Measurements from ENCODE around the gene CDK5R2.
"Not testable (repeated sequence)": the region's sequence is repeated elsewhere in the genome, so short reads cannot be mapped to it uniquely, and the experiment has no call there.

CDK5R2 gene

DNA sequence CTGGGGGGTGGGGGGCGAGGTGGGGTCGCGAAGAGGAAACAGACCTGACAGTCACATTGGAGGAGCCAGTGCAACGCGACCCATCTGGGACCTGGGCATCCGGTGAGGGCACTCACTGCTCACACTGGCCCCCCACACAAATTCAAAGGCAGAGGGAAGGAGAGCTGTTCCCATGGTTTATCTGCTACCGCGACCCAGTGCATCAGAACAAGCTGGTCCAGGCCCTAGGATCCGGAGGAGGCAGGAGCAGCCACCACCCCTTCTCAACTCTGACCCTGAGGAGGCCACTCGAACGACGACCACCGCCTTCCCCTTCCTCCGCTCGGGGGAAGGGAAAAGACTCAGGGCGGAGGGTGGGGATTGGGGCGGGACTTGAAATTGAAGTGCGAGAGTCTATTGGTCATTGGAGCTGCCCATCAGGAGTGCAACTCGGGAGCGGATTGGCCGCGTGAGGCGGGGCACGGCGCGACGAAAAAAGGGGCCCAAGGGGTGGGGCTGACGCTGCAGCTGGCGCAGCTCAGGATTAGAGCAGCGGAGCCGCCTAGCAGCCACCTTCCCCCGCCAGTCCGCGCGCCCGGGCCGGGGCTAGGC, at the start of gene CDK5R2:
Gene CDK5R2 (plus strand): TSS at position 526 of the 591 bp plus-strand sequence. CDS start 155 bp downstream, outside the sequence.
- peak; percentile 83 for DNase-seq (ENCODE audit: low read depth)

DNA sequence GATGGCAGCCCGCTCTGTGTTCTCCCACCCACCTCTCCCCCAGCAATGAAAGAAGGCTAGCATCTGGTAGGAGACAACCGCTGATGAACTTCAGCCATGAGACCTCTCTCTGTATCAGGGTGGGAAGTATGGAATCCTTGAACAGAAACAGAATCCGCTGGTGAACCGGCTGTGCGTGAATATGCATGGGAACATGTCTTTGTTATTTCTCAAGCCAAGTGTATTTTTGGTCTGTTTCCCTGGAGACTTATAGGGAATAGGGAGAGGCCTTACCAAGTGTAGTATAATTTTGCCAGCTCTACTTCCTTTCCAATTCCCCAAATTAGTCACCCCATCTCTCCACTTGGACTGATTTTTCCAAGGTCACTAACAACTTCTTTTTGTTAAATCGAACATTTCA, 48.7 kb upstream of the CDK5R2 start:
- DNase-seq (ENCODE audit: low read depth) = no peak

DNA sequence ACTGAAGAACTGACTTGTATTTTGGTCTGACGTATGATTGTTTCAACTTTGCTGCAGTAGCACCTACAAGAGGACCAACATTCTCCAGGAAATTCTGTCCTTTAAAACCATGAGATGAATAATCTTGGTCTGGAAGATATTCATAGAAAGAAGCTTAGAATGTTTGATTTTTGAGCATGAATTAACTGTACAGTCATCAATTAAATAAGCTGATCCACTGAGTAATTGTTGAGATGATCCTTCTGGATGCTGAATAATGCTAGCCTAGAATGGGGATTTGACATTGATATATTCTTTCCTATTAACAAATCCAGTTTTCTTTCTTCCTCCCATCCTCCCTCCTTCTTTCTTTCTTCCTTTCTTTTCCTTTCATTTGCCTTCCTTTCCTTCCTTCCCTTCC, 39.0 kb upstream of the CDK5R2 start:
- no peak for DNase-seq (ENCODE audit: low read depth)

DNA sequence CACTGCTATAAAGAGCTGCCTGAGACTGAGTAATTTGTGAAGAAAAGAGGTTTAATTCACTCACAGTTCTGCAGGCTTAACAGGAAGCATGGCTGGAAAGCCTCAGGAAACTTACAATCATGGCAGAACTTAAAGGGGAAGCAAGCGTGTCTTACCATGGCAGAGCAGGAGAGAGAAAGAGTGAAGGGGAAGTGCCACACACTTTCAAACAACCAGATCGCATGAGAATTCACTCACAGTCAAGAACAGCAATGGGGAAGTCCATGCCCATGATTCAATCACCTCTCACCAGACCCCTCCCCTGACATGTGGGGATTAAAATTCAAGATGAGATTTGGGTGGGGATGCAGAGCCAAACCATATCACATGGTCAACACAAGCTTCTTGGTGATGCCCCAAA, 34.7 kb upstream of the CDK5R2 start:
- DNase-seq (ENCODE audit: low read depth) = no peak

DNA sequence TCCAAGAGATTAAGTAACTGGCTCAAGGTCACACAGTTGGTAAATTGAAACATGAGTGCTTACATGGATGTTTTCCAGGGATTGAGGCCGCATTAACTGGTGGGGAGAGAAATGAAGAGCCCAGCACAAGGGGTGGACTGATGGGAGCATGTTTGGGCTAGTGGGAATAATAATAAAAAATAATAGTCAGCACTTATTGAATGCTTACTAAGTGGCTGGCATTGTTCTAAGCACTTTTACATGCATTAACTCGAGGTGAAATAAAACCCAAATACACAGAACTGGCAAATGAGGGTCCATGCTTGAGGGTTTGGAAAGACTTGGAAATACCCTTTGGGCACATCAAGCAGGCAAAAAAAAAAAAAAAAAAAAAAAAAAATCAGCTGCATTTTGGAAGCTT, 34.0 kb upstream of the CDK5R2 start:
- no peak for DNase-seq (ENCODE audit: low read depth)

DNA sequence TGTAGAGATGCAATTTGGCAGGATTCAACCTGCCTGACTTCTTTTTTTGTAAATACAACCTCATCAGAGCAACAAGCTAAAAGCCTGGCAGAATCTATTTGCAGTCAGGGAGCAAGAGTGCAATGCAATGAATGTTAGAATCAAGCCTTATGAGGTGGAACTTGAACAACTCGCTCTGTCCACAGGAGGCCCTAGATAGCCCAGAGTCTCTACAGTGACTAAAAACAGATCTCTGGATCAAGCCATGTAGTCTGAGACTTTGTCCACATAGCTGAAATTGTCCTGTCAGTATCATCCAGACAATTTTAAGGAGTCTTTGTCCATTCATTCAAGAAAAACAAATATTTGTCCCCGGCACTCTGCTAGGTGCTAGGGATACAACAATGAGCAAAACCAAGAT, 32.0 kb upstream of the CDK5R2 start:
- DNase-seq (ENCODE audit: low read depth) = no peak

DNA sequence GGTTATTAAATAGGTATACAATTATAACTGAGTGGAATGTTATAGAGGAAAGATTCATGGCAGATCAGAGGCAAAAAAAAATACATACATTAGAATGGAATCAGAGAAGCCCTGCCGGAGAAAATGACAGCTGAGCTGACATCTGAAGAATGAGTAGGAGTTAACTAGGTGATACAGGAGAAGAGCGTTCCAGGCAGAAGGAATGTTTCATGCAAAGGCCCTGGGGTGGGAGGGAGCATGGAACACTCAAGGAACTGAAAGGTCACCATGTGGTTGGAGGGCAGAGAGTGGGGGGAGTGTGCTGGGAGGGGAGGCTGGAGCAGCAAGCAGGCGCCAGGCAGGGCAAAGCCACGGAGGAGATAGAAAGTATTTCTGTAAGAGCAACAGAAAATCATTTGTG, 31.6 kb upstream of the CDK5R2 start:
- no peak for DNase-seq (ENCODE audit: low read depth)

DNA sequence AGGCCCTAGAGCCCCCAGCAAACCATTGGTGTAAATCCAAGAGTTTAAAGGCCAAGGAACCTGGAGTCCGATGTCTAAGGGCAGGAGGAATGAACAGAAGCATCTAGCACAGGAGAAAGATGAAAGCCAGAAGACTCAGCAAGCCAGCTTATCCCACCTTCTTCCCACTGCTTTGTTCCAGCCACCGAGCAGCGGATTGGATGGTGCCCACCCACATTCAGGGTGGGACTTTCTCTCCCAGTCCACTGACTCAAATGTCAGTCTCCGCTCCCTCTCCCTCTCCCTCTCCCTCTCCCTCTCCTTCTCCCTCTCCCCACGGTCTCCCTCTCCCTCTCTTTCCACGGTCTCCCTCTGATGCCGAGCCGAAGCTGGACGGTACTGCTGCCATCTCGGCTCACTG, 29.0 kb upstream of the CDK5R2 start:
- not testable (repeated sequence) for DNase-seq (ENCODE audit: low read depth)

DNA sequence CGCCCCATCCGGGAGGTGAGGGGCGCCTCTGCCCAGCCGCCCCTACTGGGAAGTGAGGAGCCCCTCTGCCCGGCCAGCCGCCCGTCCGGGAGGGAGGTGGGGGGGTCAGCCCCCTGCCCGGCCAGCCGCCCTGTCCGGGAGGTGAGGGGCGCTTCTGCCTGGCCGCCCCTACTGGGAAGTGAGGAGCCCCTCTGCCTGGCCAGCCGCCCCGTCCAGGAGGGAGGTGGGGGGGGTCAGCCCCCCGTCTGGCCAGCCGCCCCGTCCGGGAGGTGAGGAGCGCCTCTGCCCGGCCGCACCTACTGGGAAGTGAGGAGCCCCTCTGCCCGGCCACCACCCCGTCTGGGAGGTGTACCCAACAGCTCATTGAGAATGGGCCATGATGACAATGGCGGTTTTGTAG, 27.7 kb upstream of the CDK5R2 start:
- not testable (repeated sequence) for DNase-seq (ENCODE audit: low read depth)

DNA sequence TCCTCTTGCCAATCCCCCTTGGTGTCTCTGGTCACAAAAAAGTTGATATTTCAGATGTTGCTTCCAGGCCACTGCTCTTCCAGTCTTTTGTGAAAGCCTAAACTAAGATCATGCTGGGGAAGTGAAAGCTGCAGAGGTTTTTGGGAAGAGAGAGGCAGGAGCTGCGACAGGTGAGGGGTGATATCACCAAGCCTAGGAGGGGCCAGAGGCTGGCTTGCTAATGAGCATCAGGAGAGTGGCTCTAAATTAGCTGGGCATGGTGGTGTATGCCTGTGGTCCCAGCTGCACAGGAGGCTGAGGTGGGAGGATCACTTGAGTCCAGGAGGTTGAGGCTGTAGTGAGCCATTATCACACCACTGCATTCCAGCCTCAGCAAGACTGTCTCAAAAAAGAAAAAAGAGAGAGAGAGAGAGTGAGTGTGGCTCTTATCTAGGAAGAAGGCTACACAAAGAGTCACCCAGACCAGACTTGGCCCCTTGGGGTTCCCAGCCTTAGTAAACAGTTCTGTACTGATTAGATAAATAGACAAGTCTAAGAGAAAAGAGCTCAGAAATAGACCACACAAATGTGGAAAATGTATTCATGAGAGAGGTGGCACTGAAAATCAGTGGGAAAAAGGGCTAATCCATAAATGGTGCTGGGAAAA, 14.6 kb upstream of the CDK5R2 start:
- DNase-seq (ENCODE audit: low read depth) = no peak

DNA sequence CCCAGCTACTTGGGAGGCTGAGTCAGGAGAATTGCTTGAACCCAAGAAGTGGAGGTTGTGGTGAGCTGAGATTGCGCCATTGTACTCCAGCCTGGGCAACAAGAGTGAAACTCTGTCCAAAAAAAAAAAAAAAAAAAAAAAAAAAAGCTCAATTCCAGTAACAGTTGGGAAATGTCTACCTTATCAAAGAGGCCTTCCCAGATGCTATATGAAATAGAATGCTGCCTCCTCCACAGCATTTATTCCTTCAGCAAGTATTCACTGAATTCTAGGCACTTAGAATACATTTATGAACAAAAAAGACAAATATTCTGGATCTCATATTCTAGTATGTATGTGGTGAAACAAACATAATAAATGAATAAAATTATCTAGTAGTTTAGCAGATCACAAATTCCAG, 12.8 kb upstream of the CDK5R2 start:
- DNase-seq (ENCODE audit: low read depth) = no peak

DNA sequence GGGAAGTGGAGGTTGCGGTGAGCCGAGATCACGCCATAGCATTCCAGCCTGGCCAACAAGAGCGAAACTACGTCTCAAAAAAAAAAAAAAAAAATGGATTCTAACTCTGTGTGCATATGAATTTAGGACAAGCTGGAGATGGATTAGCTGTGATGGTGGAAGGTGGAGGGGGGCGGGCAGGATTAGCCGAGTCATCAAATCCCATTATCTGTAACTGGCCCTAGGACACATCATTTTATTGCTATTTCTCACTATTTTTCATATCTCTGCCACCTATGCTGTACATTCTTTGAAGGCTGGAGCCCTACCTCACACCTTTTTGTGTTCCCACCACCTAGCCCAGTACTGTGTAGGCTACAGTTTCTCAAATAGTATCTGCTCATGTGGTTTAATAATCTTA, 7.3 kb upstream of the CDK5R2 start:
- no peak for DNase-seq (ENCODE audit: low read depth)

DNA sequence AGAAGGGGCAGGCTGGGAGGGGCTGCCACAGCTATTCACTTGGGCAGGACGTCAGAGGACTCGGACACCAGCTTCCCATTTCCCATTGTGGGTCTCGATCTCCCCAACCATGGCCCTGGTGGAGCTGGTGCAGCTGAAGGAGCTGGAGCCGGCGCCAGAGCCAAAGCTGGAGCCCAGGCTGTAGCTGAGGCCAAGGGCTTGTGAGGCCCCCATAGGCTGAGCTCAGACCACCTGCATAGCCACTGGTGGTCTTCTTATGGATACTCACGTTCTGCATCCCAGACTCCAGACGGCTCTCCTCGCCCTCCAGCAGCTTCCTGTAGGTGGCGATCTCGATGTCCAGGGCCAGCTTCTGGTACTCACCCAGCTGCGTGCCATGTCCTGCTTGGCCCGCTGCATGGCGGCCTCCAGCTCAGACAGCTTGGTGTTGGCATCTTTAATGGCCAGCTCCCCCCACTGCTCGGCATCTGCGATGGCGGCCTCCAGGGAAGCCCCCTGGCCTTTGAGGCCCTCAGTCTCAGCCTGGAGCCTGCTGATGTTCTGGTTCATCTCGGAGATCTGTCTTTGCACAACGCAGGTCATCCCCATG, 6.0 kb upstream of the CDK5R2 start:
- peak; percentile 2 for DNase-seq (ENCODE audit: low read depth)

DNA sequence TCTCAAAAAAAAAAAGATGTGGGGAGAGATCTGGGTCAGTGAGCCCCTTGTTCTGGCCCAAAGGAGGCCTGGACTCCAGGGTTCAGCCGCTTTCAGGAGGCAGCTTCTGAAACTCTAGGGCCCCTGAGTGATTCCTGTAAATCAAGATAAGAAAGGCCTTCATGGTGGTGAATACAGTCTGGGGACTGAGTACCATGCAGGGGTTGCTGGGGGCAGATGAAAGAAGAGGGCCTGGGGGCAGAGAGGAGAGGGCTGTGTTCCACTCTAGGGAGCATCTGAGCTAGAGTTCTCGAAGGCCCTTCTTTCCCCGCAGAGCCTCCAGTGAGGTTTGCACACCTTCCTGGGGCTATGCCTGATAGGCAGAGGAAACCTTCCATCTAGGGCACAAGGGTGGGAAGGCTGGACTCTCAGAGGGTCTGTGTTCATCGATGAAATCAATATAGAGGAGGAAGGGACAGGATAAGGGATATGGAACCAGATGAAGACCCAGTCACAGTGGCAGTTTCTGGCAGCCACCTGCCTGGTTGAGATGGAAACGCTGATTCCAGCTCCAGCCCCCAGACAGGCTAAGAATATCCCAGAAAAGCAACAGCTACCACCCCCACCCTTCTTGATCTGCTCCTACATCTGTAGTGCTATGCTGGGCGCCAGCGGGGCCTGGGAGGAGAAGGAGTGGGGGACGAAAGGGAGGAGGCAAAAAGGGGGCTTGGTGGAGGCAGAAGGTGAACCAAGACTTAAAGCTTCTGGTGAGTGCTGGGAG, 4.7 kb upstream of the CDK5R2 start:
- DNase-seq (ENCODE audit: low read depth) = no peak

DNA sequence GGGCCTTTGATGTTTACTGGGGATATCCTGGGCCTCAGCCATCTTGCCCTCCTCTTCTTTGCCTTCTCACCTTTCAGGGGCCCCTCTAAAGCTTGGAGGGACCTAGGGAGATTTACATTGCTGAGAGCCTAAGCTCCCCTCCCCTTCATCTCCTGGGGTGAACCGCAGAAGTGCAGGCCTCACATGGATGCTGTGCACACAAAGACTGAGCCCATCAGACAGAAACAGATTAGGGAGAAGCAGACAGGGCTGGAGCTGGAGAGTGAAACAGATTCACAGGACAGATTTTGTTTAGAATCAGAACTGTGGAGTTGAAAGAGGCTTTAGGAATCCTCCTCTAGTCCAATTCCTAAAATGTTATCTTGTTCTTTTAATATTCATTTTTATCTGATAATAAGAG, 3.4 kb upstream of the CDK5R2 start:
- DNase-seq (ENCODE audit: low read depth) = no peak

DNA sequence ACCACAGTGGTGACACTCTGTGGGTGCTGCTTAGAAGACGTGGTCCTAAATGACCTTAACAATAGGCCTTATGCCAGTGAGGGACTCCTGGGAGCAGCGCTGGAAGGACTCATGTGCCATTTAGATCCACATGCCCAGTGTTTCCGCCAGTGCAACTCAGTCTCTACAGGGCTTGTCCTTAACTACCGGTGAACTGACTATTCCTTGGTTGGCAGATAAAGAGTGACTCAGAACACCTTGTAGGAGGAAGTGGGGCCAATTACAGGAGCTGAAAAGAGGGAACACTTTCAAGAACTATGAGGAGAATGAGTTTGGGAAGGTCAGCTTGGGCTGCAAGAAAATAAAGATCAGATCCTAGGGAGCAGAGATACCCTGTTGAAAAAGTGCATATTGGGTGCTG, 1.8 kb upstream of the CDK5R2 start:
- DNase-seq (ENCODE audit: low read depth) = no peak

DNA sequence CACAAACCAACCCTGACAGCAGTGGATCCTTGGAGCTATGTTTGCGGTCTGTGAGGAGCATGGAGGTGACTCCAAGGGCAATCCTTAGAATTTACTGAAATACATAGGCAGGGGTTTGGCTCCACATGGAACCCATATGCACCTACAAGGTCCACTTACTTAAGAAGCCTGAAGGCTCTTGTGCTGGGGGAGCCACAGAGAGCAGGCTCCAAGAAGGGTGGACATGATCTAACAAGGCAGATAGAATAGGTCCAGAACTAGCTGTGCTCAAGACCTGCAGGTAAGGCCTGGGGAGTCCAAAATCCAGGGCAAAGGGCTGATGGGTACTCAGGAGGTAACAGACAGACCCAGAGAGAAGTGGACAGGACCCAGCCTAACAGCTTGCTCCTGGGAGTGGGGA, 1.2 kb upstream of the CDK5R2 start:
- no peak for DNase-seq (ENCODE audit: low read depth)

DNA sequence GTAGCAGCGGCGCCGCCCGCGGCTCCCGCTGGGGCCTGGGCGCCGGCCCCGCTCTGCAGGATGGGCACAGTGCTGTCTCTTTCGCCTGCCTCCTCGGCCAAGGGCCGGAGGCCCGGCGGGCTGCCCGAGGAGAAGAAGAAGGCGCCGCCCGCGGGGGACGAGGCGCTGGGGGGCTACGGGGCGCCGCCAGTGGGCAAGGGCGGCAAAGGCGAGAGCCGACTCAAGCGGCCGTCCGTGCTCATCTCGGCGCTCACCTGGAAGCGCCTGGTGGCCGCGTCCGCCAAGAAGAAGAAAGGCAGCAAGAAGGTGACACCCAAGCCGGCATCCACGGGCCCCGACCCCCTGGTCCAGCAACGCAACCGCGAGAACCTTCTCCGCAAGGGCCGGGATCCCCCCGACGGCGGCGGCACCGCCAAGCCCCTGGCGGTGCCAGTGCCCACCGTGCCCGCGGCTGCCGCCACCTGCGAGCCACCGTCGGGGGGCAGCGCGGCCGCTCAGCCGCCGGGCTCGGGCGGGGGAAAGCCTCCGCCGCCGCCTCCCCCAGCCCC, 369 bp downstream of the CDK5R2 start:
- no peak for DNase-seq (ENCODE audit: low read depth)

DNA sequence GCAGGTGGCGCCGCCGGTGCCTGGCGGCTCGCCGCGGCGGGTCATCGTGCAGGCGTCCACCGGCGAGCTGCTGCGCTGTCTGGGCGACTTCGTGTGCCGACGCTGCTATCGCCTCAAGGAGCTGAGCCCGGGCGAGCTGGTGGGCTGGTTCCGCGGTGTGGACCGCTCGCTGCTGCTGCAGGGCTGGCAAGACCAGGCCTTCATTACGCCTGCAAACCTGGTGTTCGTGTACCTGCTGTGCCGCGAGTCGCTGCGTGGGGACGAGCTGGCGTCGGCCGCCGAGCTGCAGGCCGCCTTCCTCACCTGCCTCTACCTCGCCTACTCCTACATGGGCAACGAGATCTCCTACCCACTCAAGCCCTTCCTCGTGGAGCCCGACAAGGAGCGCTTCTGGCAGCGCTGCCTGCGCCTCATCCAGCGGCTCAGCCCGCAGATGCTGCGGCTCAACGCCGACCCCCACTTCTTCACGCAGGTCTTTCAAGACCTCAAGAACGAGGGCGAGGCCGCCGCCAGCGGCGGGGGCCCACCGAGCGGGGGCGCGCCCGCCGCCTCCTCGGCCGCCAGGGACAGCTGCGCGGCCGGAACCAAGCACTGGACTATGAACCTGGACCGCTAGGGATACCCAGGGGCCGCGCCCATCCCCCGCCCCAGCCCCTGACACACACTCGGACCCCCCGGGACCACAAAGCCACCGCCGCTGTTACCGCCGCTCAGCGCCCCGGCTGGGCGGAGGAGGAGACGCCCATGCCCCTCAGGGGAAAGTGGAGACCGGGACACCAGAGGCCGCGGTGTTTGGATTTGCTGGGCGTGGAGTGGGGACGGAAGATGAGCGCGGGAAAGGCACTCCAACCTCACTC, 1.1 kb downstream of the CDK5R2 start:
- DNase-seq (ENCODE audit: low read depth) = no peak

DNA sequence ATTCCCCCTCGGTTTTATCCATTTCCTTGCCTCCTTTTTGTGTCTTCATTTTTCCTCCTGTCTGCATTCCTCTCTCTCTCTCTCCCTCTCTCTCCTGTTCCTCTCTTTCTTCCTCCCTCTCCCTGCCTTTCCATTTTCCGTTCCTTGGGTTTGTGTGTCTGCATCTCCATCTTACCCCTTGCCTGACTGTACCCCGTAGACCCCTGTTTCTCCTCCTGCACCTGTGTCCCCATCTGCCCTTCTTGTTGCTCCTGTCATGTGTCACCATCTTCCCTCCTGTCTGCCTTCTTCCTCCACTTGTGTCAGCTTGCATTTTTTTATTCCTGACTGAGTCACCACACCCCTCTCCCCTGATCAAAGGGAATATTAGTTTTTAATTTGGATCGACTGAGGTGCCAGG, 1.8 kb downstream of the CDK5R2 start:
- no peak for DNase-seq (ENCODE audit: low read depth)

DNA sequence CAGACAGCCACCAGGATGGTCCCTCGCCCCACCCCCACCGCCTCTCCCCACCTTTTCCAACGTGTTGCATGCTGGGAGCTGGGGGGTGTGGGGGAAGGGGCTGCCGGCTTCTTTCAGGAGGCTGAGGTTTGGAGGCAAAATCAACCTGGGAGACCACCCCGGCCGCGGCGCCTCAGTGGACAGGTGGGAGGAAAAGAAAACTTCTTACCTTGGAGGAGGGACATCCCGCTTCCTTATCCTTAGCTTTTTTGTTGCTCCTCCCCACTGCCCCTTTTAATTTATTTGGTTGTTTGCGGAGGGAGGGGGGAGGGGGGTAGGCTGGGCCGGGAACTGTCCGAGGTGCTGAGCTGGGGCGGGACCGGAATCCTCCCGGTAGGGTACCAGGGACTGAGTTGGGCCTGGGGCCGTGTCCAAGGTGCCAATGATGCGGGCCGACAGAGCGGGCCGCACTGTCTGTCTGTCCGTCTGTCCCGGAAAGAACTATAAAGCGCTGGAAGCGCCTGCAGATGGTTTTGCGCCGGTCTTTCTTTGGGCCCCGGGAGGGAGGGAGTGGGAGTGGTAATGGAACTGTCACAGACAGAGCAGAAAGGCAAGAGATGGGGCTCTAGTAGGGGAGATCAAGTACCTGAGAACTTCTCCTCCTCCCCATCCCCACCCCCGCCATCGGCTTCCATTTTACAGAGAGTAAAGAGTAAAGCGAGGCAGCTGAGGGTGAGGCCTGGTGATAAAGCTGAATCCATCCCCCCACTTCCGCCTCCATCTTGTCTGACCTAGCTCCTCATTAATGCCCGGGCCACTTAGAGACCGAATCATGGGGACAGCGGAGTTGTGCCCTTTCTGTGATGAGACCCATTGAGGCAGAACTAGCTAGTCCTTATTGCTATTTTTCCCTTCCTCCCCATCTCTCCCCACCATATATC, 2.4 kb downstream of the CDK5R2 start:
- no peak for DNase-seq (ENCODE audit: low read depth)
